GM12878 (cell line): Measurements from ENCODE around the gene PSMB4.

Experiments used
- CREB1 ChIP-seq: IDR thresholded peaks from 2 replicates; pipeline ENCODE4 v1.6.1; 2012; ENCODE audit warnings: low read depth, mild to moderate bottlenecking, inconsistent platforms
- E4F1 ChIP-seq: fragments of 450-650 bp; IDR thresholded peaks from 2 replicates; pipeline ENCODE4 v1.6.1; 2018; ENCODE audit warnings: borderline replicate concordance, mild to moderate bottlenecking; ENCODE audit not compliant: partially characterized antibody
- EED ChIP-seq: sonication (generic); IDR thresholded peaks from 2 replicates; pipeline ENCODE4 v1.6.1; 2016; ENCODE audit warnings: antibody characterized with exemption, low read depth
- EZH2 ChIP-seq: IDR thresholded peaks from 2 replicates; pipeline ENCODE4 v1.6.1; 2012; ENCODE audit warnings: low read depth, mild to moderate bottlenecking, control low read depth, inconsistent platforms, low read length, borderline replicate concordance; ENCODE audit not compliant: control insufficient read depth
- IRF5 ChIP-seq: fragments of 450-650 bp; IDR thresholded peaks from 2 replicates; pipeline ENCODE4 v1.6.1; 2017; ENCODE audit warnings: borderline replicate concordance
- NFIC ChIP-seq: IDR thresholded peaks from 2 replicates; pipeline ENCODE4 v1.6.1; 2012; ENCODE audit warnings: low read depth, mild to moderate bottlenecking, inconsistent platforms, low read length, moderate library complexity
- NFYA ChIP-seq: IDR thresholded peaks from 2 replicates; pipeline ENCODE4 v1.6.1; 2011; ENCODE audit warnings: low read depth, mild to moderate bottlenecking, low read length, improper control_type of control experiment, borderline replicate concordance
- NR2C2 ChIP-seq: IDR thresholded peaks from 2 replicates; pipeline ENCODE4 v1.6.1; 2011; ENCODE audit warnings: borderline replicate concordance, low read depth; ENCODE audit not compliant: control insufficient read depth, insufficient read length
- POLR2A ChIP-seq: IDR thresholded peaks from 2 replicates; pipeline ENCODE4 v1.6.1; 2011; ENCODE audit warnings: low read depth, mild to moderate bottlenecking, low read length
- RAD21 ChIP-seq: IDR thresholded peaks from 2 replicates; pipeline ENCODE4 v1.6.1; 2011; ENCODE audit warnings: mild to moderate bottlenecking, low read depth, low read length, moderate library complexity; ENCODE audit not compliant: insufficient read depth
- SMARCA5 ChIP-seq: fragments of 450-650 bp; IDR thresholded peaks from 2 replicates; pipeline ENCODE4 v1.6.1; 2017; ENCODE audit warnings: mild to moderate bottlenecking
- ZSCAN29 ChIP-seq: fragments of 450-650 bp; IDR thresholded peaks from 2 replicates; pipeline ENCODE4 v1.6.1; 2017; ENCODE audit warnings: mild to moderate bottlenecking, moderate library complexity
- TF ChIP-seq, protein P1 (sequence below), 3 experiments: IDR thresholded peaks in 2 of 3; conservative IDR thresholded peaks in 1 of 3; 2 replicates each; pipeline ENCODE4 v1.5.1; 2011; ENCODE audit warnings: low read depth in 3 of 3, low read length in 3 of 3, mild to moderate bottlenecking in 3 of 3, control low read depth in 2 of 3, moderate library complexity in 2 of 3, inconsistent platforms in 1 of 3, mixed read lengths in 1 of 3; ENCODE audit not compliant: control insufficient read depth in 2 of 3, insufficient read depth in 1 of 3; ENCODE audit errors: extremely low read depth in 1 of 3

DNA sequence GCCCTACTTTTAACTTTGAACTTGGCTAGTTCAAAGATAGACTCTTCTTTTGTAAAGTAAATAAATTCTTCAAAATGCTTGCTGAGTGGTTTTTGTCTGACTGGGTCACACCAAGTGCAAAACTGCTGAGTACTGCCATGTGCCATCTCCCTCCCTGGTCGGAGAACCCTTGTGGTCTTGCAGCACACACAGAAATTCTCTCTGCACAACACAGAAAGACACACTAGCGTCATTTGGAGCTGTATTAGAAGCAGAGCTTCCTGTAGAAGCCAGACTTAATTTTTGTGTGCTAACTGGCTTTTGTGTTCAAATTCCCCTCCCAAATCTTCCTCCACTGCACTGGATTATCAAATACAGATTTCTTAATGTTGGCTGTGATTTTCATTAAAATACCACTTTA is 2.5 kb downstream of the PSMB4 start:
- TF ChIP-seq EZH2 (no peak), EED (no peak), CREB1 (no peak), ZSCAN29 (no peak), IRF5 (no peak), SMARCA5 (no peak), RAD21 (no peak), POLR2A (no peak), NR2C2 (no peak), E4F1 (no peak), NFIC (no peak), NFYA (no peak)
- TF ChIP-seq, protein P1, sequence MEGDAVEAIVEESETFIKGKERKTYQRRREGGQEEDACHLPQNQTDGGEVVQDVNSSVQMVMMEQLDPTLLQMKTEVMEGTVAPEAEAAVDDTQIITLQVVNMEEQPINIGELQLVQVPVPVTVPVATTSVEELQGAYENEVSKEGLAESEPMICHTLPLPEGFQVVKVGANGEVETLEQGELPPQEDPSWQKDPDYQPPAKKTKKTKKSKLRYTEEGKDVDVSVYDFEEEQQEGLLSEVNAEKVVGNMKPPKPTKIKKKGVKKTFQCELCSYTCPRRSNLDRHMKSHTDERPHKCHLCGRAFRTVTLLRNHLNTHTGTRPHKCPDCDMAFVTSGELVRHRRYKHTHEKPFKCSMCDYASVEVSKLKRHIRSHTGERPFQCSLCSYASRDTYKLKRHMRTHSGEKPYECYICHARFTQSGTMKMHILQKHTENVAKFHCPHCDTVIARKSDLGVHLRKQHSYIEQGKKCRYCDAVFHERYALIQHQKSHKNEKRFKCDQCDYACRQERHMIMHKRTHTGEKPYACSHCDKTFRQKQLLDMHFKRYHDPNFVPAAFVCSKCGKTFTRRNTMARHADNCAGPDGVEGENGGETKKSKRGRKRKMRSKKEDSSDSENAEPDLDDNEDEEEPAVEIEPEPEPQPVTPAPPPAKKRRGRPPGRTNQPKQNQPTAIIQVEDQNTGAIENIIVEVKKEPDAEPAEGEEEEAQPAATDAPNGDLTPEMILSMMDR (IDR thresholded peaks at IDR 0.05 in 2 of 3, conservative IDR thresholded peaks at IDR 0.05 in 1 of 3; ENCODE audit: control insufficient read depth in 2 of 3, extremely low read depth in 1 of 3, insufficient read depth in 1 of 3, low read depth in 3 of 3, low read length in 3 of 3) = no peak
